HG03457 (cell line): ENCODE measurements around the gene CENPA.
"Not testable (repeated sequence)": the region's sequence is repeated elsewhere in the genome, so short reads cannot be mapped to it uniquely, and the experiment has no call there.

ENCODE experiments used
- ATAC-seq: cut with Tn5 transposase; IDR thresholded peaks from one replicate; pipeline ENCODE4 v1.9.1; 2021; ENCODE audit warnings: moderate number of reproducible peaks; ENCODE audit not compliant: unreplicated experiment

Gene CENPA

DNA sequence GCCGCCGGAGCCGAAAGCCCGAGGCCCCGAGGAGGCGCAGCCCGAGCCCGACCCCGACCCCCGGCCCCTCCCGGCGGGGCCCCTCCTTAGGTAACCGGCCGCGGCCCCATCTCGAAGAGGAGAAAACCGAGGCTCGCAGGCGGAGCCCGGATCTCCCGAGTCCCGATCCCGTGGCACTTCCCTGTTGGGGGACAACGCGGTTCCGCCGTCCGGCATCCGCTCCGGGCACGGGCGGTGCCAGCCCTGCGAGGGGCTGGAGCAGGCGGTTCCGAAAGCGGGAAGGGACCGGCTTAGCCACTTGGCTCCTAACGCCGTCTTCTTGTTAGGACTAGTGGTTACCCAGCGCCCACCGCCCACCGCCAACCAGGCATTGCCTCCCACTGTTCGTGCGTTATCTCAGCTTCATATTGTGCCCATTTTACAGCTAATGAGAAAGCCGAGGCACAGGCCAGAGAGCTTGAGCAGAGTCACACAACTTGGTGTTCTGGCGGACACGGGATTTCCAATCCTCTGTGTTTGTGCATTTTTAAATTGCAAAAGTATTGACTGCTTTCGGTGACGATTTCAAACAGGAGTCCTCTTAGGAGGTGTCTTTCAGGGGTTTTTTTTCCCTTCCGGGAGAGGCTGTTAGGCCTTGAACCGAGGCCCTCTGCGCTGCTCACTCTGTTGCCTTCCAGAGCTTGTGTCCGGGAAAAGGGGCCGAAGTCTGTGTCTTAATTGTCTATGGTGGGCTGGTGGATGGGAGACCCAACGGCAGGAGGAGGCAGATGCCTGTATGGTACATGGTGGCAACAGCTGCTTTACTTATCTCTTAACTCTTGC lies 562 bp downstream of the CENPA start:
- peak; percentile 8 for ATAC-seq

DNA sequence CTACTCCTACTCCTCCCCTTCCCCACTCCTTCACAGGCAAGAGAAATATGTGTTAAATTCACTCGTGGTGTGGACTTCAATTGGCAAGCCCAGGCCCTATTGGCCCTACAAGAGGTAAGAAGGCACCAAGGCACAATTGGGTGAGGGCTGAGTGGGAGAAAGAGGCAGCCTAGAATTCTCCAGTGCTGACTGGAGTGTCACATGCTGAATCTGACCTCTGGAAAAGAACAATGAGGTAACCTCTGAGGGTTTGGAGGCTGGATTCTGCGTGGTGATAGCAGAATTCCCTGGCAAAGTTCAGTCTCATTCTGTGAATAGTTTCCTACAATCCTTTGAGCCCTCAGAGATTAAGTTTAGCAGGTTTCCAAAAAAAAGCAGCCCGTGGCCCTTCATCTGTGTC lies 6.9 kb downstream of the CENPA start:
- ATAC-seq, result no peak

DNA sequence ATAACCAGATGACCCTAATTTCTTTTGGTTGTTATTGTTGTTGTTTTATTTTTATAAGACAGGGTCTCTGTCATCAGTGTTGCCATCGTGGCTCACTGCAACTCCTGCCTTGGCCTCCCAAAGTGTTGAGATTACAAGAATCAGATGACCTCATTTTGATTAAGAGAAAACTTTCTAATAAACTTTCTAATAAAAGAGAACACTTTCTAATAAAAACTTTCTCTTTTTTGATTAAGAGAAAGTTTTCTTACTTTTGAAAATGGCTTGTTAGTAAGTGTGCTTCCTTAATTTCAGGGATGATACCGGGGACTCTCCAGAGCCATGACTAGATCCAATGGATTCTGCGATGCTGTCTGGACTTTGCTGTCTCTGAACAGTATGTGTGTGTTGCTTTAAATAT lies 7.7 kb downstream of the CENPA start:
- no peak for ATAC-seq

DNA sequence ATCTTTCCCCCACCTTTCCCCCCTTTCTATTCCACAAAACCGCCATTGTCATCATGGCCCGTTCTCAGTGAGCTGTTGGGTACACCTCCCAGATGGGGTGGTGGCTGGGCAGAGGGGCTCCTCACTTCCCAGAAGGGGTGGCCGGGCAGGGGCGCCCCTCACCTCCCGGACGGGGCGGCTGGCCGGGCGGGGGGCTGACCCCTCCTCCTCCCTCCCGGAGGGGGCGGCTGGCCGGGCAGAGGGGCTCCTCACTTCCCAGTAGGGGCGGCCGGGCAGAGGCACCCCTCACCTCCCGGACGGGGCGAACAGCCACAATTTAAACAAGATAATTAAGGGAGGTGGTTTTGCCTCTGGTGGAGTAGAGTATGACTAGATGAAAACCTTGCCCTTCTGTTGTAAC lies 9.3 kb downstream of the CENPA start:
- not testable (repeated sequence) for ATAC-seq

DNA sequence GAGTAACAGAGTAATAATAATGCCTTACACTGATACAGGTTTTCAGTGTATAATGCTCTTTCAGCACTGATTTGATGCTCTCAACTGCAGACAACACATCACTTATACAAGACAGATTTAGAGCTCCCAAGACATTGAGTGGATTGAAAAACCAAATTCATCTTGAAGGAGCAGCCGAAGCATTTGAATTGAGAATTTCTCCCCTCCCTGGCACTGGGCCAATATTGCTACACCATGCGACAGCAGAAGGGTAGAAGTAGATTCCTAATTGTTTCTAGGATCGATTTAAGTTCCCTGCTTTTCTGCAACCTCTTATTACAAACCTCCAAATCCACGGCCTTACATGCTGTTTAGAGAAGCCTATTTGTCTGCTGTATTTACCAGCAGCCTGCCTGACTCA lies 15.5 kb downstream of the CENPA start:
- no peak for ATAC-seq

DNA sequence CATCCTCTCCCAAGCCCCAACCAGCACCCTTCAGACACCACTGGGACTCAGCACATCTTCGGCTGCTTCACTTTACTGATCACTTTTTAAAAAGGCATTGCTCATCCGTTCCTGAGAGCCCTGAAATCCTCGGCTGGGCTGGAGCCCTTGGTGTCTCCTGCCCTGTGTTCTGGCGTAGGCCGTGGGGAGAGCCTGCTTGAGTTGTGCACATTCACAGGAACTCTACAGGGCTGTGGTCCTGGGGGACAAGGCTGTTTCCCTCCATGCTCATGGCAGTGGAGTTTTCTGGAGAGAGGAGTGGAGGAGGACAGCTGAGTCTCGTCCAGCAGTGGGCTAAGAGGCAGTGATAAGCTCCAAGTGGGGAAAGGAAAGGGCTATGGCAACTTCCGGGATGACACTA lies 15.9 kb downstream of the CENPA start:
- no peak for ATAC-seq

DNA sequence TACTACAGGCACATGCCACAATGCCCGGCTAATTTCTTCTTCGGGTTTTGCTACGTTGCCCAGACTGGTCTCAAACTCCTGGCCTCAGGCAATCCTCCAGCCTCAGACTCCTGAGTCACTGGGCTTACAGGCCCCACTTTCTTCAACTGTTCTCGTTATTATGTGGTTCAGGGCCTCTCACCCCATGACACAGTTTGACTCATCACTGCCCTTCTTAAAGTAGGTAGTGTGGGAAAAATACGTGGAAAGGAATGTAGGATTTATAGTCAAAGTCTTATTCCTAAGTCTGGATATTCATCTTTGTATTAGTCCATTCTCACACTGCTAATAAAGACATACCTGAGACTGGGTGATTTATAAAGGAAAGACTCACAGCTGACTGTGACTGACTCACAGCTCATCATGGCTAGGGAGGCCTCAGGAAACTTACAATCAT lies 19.4 kb downstream of the CENPA start:
- ATAC-seq, result no peak

DNA sequence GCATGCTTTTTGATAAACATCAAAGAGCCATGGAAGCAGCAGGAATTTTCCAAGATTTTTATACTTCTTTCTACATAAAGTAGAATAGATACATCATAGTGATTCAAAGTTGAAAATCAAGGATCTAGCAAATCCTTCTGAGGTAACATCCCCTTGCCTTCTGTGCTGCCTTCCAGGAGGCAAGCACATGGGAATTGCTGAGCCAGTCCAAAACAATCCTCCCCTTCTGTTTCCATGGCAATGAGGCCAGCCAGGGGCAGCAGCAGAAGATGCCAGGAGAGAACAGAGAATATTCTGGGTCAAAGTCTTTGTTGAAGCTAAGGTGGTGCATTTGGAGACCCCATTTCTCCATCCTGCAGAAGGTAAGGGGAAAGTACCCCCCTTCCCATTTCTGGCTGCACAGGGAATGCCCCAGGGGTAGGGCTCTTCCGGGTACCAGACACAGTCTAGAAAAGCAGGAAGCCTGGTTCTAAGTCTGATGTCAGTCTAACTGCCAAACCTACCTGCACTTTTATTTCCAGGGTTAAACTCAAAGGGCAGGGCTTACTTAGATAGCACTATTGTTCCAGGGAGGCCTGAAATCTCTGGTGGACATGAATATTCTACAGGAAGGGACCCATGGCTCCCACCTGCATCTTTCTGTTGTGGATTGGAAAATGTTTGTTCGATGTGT lies 22.1 kb downstream of the CENPA start:
- ATAC-seq, result no peak

DNA sequence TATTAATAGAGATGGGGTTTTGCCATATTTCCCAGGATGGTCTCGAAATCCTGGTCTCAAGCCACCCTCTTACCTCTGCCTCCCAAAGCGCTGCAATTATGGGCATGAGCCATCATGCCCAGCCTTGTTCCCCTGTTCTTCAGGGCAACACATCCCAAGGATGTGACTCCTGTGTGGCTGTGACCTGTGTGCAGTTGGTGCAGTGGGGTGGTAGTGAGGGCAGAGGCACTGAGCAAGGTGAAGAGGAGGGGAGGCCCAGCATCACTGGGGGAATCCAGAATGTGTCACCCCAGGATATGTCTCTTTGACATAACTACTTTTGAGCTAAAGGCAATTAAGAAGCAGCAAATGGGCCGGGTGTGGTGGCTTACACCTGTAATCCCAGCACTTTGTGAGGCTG lies 23.4 kb downstream of the CENPA start:
- no peak for ATAC-seq

DNA sequence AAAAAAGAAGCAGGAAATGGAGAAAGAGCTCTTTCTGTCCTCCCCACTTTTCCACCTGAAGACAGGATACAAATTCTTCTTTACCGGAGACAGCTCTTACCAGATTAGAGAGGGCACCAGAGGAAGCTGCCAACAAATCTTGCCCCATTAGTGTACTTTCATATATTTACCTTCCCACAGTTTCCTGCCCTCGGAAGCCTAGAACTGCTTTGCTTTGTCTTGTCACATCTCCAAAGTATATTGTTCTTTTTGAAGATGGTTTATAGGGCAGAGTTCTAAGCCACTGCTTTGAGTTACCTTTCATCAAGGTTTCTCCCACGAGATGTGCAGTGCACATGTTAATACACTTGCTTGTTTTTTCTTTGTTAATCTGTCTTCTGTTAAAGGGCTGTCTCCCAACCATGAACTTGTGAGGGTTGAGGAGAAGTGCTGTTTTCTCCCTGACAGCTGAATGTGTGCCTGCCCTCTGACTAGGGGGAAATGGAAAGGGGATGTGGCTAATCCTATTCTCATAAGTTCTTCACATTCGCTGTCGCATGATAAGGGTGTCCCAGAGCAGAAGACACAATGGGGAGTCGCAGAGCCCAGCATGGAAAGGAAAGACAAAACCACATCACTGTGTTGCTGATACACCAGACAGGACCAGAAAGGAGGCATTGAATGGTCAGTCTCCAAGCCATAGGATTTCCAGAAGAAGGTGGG lies 24.2 kb downstream of the CENPA start:
- ATAC-seq, result no peak

DNA sequence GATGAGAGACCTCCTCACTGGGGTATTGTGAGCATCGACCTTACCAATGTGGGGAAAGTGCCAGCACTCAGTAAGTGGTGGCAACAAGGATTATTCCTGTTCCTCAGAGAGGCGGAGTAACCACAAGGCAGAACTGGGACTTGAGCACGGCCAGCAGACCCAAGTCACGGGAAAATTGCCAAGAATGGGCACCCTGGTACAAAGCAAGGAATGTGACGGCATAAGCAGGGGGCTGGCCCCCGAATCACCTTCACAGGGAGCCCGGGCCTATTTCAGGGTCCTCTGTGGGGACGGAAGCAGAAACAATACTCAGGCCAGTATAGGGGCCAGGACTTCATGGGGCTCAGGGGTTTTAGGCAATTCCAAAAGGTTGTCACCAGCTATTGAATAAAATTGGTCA lies 25.4 kb downstream of the CENPA start:
- no peak for ATAC-seq

DNA sequence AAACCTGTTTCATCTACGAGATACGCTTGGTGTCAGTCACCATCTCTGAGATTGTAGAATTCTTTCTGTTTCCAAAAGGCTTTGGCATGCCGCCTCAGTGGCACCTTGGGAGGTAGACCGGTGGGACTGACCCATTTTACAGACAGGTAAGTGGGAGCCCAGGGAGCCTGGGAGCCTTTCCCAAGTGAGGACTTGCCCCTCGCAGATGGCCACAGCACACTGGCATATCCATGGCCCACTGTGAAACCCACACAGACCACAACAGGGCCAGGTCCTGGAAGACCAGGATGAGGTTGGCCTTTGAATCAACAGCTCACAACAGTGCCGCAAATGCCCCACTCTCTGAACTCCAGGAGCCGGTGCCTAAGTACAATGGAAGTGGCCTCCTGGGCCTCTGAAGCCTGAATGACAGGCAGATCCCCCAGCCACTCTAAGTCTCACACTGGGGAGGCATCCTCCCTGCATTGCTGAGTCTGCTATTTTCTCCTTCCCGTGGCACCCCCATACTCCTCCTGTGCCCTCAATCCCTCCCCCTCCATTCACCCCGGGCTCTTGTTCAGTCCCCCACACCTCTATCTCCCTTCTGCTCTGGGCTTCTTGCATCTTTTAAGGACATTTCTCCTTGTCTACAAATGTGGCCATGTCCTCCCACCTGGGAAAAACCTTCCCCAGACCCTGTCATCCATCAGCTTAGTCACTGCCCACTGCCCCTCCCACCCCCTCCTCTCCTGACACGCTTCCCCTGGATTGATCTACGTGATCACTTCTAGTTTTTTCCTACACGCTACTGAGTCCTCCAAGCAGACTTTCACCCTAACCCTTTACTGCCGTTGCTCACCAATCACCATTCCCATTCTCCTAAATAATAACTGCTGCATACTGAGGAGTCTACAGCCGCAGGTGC lies 26.2 kb downstream of the CENPA start:
- ATAC-seq, result no peak

DNA sequence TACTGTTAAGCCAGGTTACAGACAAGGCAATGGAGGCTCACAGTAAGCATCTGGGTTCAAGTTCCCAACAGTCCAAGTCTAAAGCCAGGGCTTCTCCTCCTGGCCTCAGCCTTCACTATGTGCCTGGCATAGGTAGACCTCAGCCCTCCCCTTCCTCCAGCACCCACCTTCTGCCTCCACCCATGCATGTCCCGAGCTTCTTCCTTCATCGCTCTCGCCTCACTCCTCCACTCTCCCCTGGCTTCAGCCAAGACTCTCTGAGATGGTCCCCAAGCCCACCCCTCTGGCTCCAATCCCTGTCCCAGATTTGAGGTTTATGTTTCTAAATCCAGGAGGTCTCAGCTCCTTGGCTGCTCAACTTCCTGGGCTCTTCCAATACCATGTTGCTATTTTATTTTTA lies 26.9 kb downstream of the CENPA start:
- ATAC-seq, result no peak

DNA sequence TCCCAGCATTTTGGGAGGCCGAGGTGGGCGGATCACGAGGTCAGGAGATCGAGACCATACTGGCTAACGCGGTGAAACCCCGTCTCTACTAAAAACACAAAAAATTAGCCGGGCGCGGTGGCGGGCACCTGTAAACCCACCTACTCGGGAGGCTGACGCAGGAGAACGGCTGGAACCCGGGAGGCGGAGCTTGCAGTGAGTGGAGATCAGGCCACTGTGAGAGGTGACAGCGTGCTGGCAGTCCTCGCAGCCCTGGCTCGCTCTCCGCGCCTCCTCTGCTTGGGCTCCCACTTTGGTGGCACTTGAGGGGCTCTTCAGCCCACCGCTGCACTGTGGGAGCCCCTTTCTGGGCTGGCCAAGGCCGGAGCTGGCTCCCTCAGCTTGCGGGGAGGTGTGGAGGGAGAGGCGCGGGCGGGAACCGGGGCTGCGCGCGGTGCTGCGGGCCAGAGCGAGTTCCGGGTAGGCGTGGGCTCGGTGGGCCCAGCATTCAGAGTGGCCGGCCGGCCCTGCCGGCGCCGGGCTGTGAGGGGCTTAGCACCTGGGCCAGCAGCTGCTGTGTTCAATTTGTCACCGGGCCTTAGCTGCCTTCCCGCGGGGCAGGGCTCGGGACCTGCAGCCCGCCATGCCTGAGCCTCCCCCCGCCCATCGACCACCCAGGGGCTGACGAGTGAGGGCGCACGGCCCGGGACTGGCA lies 28.4 kb downstream of the CENPA start:
- not testable (repeated sequence) for ATAC-seq

DNA sequence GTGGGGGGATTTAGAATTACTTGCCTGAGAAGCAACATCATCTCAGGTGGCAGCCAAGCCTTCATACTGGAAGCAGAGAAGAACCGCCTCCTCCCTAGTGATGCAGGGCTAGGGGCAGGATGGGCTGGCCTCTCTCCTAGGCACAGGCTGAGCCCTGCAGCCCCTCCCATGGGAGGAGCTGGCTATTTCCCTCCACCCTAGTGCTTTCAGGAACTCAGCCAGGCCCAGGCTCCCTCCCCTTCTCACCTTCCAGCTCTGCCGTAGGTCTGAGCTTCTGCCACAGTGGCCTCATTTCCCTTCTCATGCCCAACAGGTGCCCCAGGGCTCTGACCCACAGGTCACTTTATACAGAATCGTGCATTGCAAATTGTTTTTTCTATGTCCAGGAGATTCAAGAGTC lies 31.0 kb downstream of the CENPA start:
- no peak for ATAC-seq

DNA sequence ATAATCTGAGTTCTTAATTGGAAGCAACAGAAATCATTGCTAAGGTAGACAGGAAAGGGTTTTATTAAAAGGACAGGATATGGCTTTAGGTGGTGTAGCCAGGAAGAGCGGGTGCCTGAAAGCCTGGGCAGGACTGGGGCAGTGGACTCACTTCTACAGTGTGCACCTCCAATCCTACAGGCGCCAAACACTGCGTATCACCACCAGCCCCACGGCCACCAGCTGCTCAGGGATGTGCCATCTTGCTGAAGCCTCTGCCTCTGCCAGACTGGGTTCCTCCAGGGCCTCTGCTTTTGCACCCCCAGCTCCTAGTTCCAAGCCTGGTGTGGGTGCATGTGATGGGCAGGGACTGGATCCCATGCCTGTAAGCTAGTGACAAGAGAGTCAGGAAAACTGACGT lies 32.4 kb downstream of the CENPA start:
- no peak for ATAC-seq

DNA sequence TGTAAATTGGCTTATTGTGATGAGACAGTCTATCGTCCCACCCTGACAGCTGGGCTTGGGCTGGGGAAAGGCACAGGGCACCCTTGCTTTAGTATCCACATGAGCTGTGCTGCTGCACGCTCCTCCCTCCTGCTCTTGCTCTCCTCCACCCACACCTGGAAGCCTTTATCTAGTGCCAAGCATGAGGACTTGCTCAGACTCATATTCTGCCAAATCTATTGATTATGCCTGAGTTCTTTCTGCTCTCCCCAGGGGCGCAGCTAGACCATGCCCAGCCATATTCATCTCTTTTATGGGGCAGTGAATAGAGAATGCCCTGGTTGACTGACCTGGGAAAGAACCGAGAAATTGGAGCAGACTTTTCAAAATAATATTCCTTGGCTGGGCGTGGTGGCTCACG lies 33.1 kb downstream of the CENPA start:
- no peak for ATAC-seq

DNA sequence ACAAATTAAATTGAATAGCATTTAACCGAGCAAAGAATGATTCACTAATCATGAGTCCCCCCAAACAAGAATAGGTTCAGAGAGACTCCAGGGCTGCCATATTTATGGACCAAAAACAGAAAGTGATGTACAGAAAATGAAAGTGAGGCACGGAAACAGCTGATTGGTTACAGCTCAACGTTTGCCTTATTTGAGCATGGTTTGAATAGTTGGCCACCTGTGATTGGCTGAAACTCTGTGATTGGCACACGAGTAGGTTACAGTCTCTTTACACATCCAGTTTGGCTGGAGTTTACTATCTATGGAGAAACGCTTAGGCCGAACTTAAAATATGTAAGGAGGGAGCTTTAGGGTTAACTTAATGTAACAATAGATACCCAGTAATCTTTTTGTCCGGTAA lies 35.1 kb downstream of the CENPA start:
- ATAC-seq, result no peak

DNA sequence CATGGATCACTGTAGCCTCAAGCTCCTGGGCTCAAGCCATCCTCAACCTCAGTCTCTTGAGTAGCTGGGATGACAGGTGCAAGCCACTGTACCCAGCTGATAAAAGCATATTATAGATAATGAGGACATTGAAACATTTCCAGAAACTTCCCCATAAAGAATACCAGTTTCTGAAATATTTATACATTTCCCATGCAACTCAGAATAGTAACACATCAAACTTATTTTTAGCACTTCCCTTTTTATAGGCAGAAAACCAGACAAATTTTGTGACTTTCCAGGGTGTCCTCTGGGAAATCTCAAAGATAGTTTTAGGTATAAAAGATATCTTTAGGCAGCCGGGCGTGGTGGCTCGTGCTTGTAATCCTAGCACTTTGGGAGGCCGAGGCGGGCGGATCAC lies 37.0 kb downstream of the CENPA start:
- no peak for ATAC-seq

DNA sequence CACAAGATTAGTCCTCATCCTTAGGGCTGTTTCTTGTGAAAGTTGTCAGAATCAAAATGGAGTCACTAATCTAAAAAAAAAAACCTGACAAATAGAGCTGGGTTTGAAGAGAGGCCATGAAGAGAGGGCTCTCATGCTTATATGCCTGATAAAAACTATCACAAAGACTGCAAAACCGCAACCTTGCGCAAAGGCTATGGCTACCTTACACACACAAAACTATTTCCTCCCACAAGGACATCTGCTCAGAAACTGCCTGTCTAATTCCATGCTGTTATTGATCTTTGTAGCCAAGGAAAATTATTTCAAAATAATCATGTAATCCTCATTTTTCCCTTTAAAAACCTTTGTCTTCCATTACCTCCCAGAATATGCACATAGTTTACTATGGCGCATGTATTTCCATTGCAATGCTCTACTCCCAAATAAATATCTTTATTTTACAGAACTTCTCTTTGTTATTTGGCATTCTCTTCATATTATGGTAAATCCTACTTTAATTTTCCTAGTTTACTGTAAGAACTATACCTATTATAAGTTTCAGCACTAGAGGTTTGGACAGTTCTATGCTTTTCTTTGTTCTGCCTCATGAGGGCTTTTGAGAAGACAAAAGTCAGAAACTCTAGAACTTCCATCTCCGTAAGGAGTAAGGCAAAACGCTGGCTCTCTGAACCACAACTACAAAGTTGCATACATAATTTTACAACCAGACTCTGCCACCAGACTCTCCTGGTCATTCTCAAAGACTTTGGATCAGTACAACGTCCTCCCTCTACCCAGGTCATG lies 52.5 kb downstream of the CENPA start:
- no peak for ATAC-seq
